ENCODE measurements around the gene ALPL.
A peak's percentile ranks its signal among the peaks of the same experiment; 100 is the strongest.

Gene ALPL

DNA sequence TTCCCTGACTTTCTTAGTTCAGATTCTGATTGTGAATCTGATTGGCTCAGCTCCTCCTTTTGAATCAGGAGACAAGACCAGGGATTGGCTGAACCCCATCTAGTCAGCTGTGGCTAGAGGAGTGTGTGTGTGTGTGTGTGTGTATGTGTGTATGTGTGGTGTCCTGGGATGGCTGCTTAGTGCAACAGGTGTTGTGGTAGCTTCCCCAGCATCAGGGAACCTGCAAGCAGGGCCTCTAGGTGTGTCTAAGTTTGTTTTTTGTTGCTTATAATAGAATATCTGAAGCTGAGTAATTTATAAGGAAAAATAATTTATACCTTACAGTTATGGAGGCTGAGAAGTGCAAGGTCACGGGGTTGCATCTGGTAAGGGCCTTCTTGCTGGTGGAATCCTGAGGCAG lies 13.2 kb upstream of the ALPL start:
- no peak for TF ChIP-seq POLR2A (IDR thresholded peaks at IDR 0.05; ENCODE audit: low read depth, low read length)
- FAIRE-seq: no peak
- no peak for DNase-seq (ENCODE audit: insufficient read length, low spot score)

- no peak for TF ChIP-seq POLR2A (IDR thresholded peaks at IDR 0.05; ENCODE audit: low read depth, low read length)
- FAIRE-seq: no peak
- DNase-seq (ENCODE audit: insufficient read length, low spot score): no peak
Observed at GRCh38 chr1:21496886-21497285, 12.3 kb upstream of the ALPL start.

GRCh38 chr1:21497466-21498061 lies 11.7 kb upstream of the ALPL start:
- DNase-seq (ENCODE audit: insufficient read length, low spot score): no peak
- FAIRE-seq: no peak
- no peak for TF ChIP-seq POLR2A (IDR thresholded peaks at IDR 0.05; ENCODE audit: low read depth, low read length)

DNA sequence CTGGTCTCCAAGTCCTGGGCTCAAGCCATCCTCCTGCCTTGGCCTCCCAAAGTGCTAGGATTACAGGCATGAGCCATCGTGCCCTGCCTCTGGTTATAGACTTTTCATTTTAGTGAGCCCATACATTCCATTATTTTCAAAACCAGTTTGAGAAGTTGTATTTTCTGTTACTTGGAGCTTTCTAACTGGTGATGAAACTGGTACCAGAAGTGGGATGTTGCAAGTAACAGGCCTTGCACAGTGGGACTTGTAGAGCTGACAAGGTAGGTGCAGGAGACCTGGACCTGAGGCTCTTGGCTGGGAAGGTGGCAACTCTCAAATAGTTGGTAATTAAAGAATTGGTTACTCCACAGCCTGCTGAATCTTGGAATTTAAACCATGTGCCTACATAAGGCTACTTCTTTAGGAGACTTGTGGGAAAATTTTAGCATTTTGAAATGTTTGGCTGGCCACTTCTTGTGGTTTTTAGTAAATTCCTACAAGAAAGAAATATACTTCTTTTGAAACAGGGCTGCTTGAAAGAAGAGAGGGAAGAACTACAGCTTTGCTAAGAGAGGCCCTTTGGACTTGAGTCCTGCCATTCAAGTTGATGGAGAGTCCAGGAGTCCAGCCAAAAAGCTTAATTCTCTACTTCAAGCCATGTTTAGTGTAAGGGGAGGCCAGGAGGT lies 9.8 kb upstream of the ALPL start:
- TF ChIP-seq POLR2A (IDR thresholded peaks at IDR 0.05; ENCODE audit: low read depth, low read length): no peak
- no peak for FAIRE-seq
- DNase-seq (ENCODE audit: insufficient read length, low spot score): no peak

- no peak for TF ChIP-seq POLR2A (IDR thresholded peaks at IDR 0.05; ENCODE audit: low read depth, low read length)
- DNase-seq (ENCODE audit: insufficient read length, low spot score) (no peak), FAIRE-seq (no peak)
Observed at GRCh38 chr1:21503706-21504377, 5.4 kb upstream of the ALPL start.

DNA sequence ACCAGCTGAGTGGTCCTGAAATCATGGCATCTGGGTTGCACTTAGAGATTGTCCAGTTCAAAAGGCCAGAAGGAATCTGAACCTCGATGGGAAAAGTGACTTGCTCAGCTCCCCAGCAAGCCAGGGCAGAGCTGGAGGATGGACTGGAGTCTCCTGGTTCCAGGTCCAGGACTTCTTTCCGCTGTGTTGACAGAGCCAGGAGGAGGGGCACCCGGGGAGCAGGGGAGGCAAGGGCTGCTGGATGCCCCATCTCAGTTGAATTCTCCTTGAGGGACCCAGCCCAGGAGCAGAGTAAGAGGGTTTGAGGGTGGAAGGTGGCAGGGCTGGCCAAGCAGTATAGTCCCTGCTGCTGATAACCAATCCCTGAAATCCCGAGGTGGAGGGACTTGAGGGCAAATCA lies 2.4 kb upstream of the ALPL start:
- TF ChIP-seq POLR2A (IDR thresholded peaks at IDR 0.05; ENCODE audit: low read depth, low read length): no peak
- DNase-seq (ENCODE audit: insufficient read length, low spot score) (no peak), FAIRE-seq (no peak)

DNA sequence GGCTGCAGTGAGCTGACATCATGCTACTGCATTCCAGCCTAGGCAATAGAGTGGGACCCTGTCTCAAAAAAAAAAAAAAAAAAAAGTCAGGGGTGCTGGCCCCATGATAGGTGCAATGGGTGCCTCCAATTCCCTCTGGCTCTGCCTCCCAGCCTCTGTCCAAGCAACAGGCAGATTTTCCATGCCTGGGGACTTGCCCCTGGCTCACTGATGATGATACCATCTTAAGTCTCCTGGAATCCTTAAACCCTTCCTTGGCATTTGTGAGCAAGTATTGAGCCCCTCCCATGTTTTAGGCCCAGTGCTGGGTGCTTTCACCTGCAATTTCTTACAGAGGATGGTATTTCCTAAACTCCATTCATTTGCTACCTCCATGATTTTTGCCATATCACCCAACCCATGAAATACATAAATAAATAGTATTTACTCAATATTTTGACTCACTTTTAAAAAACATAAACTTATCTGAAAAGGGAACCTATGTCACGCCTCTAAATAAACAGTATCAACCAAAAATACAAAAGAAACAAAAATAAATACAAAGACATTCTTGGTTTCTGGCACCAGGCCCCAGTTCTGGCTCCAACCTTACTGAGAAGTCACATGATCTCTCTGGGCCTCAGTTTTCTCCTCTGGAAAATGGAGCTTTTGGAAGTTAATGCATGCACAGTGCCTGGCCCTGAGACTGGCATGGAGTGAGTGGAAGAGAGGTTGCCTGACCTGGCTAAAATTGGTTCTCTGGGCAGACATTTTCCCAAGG lies 1.5 kb upstream of the ALPL start:
- FAIRE-seq (no peak), DNase-seq (ENCODE audit: insufficient read length, low spot score) (no peak)
- TF ChIP-seq POLR2A (IDR thresholded peaks at IDR 0.05; ENCODE audit: low read depth, low read length): no peak

GRCh38 chr1:21508580-21509350 lies 458 bp upstream of the ALPL start:
- no peak for DNase-seq (ENCODE audit: insufficient read length, low spot score)
- TF ChIP-seq POLR2A (IDR thresholded peaks at IDR 0.05; ENCODE audit: low read depth, low read length): no peak
- no peak for FAIRE-seq

DNA sequence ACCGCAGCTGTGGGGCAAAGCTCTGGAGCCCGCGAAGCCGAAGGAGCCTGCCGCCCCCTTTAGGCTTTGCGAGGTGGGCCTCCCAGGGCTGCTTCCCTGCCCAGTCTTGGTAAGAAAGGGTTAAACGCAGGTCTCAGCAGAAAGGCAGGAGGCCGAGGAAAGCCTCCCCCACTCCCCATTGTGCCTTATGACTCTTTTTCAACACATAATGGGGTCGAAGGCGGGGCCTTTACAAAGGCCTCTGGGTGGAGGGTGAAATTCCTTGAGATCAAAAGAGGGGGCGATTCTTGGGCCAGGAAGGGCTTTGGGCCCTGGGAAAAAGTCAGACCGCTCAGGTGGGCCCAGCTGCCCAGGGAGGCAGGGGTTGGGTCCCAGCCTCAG lies 880 bp downstream of the ALPL start:
- no peak for TF ChIP-seq POLR2A (IDR thresholded peaks at IDR 0.05; ENCODE audit: low read depth, low read length)
- no peak for DNase-seq (ENCODE audit: insufficient read length, low spot score)
- FAIRE-seq: no peak

- FAIRE-seq (no peak), DNase-seq (ENCODE audit: insufficient read length, low spot score) (no peak)
- TF ChIP-seq POLR2A (IDR thresholded peaks at IDR 0.05; ENCODE audit: low read depth, low read length): no peak
Observed at GRCh38 chr1:21510885-21511578, 1.8 kb downstream of the ALPL start.

- DNase-seq (ENCODE audit: insufficient read length, low spot score) (peak; percentile 49), FAIRE-seq (no peak)
- TF ChIP-seq POLR2A (IDR thresholded peaks at IDR 0.05; ENCODE audit: low read depth, low read length): no peak
Observed at GRCh38 chr1:21511579-21512522, 2.6 kb downstream of the ALPL start.

- FAIRE-seq: no peak
- DNase-seq (ENCODE audit: insufficient read length, low spot score): no peak
- no peak for TF ChIP-seq POLR2A (IDR thresholded peaks at IDR 0.05; ENCODE audit: low read depth, low read length)
Observed at GRCh38 chr1:21514245-21514644, 5.0 kb downstream of the ALPL start.

Measured in H54 (cell line).